GM06990 (cell line): ENCODE results near the gene ZNF488.

ENCODE experiments used
- DNase-seq: peaks from one replicate; pipeline ENCODE4 v3.0.0-alpha.2; 2011; ENCODE audit not compliant: insufficient read length; ENCODE audit errors: extremely low read depth
- H3K27me3 ChIP-seq: replicated peaks from 2 replicates; pipeline ENCODE4 v1.6.0; 2011; ENCODE audit warnings: low read length; ENCODE audit not compliant: control insufficient read depth, insufficient read depth
- H3K36me3 ChIP-seq: 2 replicates; pipeline ENCODE4 v1.5.1; 2011; ENCODE audit warnings: low read length; ENCODE audit not compliant: control insufficient read depth, insufficient read depth
- H3K4me3 ChIP-seq: replicated peaks from 2 replicates; pipeline ENCODE4 v1.5.1; 2011; ENCODE audit warnings: low read depth, mild to moderate bottlenecking, control low read depth, low read length
- TF ChIP-seq, protein P1 (sequence below): IDR thresholded peaks from 2 replicates; pipeline ENCODE4 v1.5.1; 2011; ENCODE audit warnings: low read length, control low read depth, mild to moderate bottlenecking, inconsistent platforms; ENCODE audit not compliant: insufficient read depth, poor library complexity, severe bottlenecking

Gene ZNF488

DNA sequence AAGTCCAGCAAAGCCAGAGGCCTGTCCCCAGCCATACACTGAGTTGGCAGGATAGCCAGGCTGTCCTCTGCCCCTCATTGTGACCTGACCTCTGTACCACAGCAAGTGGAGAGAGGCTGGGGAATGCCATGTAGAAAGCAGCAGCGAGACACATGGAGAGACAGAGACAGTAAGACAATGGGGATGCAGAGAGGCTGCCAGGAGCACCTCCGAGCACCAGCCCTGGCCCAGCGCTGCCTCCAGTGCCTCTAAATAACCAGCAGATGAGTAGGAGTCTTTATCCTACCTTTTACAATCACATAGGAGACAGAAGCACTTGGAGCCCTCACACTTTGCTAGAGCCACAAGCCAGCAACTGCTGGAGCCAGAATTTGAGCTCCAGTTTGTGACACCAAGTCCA, 53.7 kb downstream of the ZNF488 start:
- no peak for DNase-seq
- H3K4me3 ChIP-seq = no peak overlapping the region

DNA sequence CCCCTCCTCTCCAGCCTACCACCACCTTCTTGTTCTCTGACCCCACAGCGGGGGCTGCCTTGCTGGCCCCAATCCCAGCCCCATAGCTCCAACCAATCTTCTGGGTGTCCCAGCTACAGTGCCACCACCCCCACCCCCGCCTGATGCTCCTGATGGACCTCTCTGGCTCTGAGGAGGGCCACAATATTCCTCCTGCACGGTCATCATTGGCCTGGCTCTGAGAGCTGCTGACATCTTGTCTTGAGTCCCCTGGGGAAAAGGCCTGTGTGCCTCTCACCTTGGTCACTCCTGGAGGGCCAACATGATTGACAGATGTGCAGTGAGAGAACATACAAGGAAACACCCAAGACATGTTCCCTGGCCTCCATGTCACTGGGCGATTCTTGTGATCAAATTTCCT, 54.2 kb downstream of the ZNF488 start:
- Histone ChIP-seq H3K27me3 (no peaks in the 10 kb centered on the region), H3K36me3 (no peaks in the 10 kb centered on the region), H3K4me3 (no peak overlapping the region)
- TF ChIP-seq, protein P1, sequence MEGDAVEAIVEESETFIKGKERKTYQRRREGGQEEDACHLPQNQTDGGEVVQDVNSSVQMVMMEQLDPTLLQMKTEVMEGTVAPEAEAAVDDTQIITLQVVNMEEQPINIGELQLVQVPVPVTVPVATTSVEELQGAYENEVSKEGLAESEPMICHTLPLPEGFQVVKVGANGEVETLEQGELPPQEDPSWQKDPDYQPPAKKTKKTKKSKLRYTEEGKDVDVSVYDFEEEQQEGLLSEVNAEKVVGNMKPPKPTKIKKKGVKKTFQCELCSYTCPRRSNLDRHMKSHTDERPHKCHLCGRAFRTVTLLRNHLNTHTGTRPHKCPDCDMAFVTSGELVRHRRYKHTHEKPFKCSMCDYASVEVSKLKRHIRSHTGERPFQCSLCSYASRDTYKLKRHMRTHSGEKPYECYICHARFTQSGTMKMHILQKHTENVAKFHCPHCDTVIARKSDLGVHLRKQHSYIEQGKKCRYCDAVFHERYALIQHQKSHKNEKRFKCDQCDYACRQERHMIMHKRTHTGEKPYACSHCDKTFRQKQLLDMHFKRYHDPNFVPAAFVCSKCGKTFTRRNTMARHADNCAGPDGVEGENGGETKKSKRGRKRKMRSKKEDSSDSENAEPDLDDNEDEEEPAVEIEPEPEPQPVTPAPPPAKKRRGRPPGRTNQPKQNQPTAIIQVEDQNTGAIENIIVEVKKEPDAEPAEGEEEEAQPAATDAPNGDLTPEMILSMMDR = no peak
- no peak for DNase-seq

More for the DNA sequence above, 53.7 kb downstream of the ZNF488 start:
- TF ChIP-seq, protein P1 = no peak
- no peaks in the 10 kb centered on the region for H3K36me3 ChIP-seq
- no peaks in the 10 kb centered on the region for H3K27me3 ChIP-seq

DNA sequence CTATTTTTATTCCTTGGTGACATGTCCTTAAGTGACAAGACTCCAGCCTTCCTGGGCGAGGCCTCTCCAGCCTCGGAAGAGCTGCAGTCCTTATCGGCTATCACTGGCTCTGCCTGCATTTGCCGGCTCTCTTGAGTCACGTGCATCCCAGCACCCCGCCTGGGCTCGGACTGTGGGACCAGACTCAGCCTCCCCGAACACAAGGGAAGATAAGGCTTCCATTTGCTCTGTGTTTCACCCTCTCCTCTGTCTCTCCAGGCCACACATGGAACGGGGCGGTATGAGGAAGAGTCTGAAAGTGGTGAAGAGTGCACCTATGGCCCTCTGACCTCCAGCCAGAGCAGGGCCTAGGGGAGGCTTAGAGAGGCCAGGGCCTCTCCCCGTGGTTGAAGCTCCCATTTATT, 57.2 kb downstream of the ZNF488 start:
- TF ChIP-seq, protein P1 = no peak
- H3K27me3 ChIP-seq = no peaks in the 10 kb centered on the region
- no peaks in the 10 kb centered on the region for H3K36me3 ChIP-seq
- H3K4me3 ChIP-seq = no peak overlapping the region
- DNase-seq = no peak

DNA sequence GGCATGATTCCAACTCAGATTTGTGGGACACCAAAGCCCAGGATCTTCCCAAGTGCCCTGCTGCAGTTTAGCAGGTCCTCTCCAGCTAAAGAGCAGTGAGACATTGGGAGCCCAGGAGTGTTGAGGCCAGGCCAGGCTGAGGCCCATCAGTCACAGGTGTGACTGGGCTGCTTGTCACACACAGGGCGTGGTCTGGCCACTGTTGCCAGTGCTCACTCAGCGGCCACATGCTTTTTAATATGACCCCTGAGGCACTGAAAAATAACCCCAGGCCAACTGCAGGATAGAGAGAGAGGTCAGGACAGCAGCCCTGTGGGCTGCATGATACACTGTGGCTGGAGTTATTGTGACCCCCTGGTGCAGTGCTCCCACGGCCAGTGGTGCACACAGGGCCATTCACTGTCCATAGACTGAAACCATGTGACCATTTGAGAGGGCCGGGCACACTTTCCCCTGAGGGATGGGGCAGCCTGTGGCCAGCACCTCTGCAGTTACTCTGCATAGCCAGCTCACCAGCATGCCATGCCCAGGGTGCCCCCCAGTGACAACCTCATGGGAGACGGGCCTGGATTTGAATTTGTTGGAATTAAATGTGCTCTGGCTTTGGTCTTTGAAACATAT, 57.7 kb downstream of the ZNF488 start:
- no peak for DNase-seq
- TF ChIP-seq, protein P1 = no peak
- no peaks in the 10 kb centered on the region for H3K27me3 ChIP-seq
- no peaks in the 10 kb centered on the region for H3K36me3 ChIP-seq
- no peak overlapping the region for H3K4me3 ChIP-seq

DNA sequence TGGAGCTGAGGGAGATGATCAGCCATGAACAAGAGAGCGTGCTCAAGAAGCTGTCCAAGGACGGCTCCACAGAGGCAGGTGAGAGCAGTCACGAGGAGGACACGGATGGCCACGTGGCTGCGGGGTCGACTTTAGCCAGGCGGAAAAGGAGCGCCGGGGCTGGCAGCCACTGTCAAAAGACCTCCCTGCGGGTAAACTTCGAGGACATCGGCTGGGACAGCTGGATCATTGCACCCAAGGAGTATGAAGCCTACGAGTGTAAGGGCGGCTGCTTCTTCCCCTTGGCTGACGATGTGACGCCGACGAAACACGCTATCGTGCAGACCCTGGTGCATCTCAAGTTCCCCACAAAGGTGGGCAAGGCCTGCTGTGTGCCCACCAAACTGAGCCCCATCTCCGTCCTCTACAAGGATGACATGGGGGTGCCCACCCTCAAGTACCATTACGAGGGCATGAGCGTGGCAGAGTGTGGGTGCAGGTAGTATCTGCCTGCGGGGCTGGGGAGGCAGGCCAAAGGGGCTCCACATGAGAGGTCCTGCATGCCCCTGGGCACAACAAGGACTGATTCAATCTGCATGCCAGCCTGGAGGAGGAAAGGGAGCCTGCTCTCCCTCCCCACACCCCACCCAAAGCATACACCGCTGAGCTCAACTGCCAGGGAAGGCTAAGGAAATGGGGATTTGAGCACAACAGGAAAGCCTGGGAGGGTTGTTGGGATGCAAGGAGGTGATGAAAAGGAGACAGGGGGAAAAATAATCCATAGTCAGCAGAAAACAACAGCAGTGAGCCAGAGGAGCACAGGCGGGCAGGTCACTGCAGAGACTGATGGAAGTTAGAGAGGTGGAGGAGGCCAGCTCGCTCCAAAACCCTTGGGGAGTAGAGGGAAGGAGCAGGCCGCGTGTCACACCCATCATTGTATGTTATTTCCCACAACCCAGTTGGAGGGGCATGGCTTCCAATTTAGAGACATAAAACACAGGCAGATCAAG, 58.5 kb downstream of the ZNF488 start:
- DNase-seq = no peak
- H3K4me3 ChIP-seq = no peak overlapping the region
- TF ChIP-seq, protein P1 = no peak
- no peaks in the 10 kb centered on the region for H3K36me3 ChIP-seq
- no peaks in the 10 kb centered on the region for H3K27me3 ChIP-seq
